HepG2 (cell line): Measurements from ENCODE around the gene PDCD11. TPM values are rescaled to one million over a fixed set of nuclear protein-coding genes. Genes with fewer than 3 reads are reported as not detected.

Source experiments
- ARHGAP35 ChIP-seq: sonication (generic); formaldehyde crosslinking; IDR thresholded peaks from 2 replicates; pipeline ENCODE4 v1.9.0; 2022; ENCODE audit warnings: mild to moderate bottlenecking, inconsistent platforms, moderate library complexity, missing genetic modification reagents, borderline replicate concordance
- ARID2 ChIP-seq: sonication (generic); formaldehyde crosslinking; IDR thresholded peaks from 2 replicates; pipeline ENCODE4 v1.8.1; 2022; ENCODE audit warnings: mild to moderate bottlenecking, missing genetic modification reagents, borderline replicate concordance
- ASH2L ChIP-seq: fragments of 300-600, 200-600 bp; sonication (generic); IDR thresholded peaks from 2 replicates; pipeline ENCODE4 v1.7.0; 2017; ENCODE audit warnings: low read depth, mild to moderate bottlenecking, moderate library complexity, mixed read lengths, low read length; ENCODE audit not compliant: insufficient read length
- EED ChIP-seq: sonication (generic); formaldehyde crosslinking; IDR thresholded peaks from 2 replicates; pipeline ENCODE4 v1.5.0; 2020; ENCODE audit warnings: mild to moderate bottlenecking, missing genetic modification reagents
- ERF ChIP-seq: IDR thresholded peaks from 2 replicates; pipeline ENCODE4 v1.6.1; 2018; ENCODE audit warnings: missing biosample characterization, missing genetic modification reagents
- GTF2F1 ChIP-seq: fragments of 150-350 bp; IDR thresholded peaks from 2 replicates; pipeline ENCODE4 v1.6.1; 2014; ENCODE audit warnings: low read length
- HNRNPH1 ChIP-seq: fragments of 200-400 bp; formaldehyde crosslinking; optimal IDR thresholded peaks from 2 replicates; pipeline ENCODE3; 2017; ENCODE audit warnings: mild to moderate bottlenecking, low read depth, low read length
- ISL2 ChIP-seq: sonication (generic); formaldehyde crosslinking; IDR thresholded peaks from 2 replicates; pipeline ENCODE4 v1.5.0; 2020; ENCODE audit warnings: missing genetic modification reagents
- KAT7 ChIP-seq: IDR thresholded peaks from 2 replicates; pipeline ENCODE4 v1.6.1; 2018; ENCODE audit warnings: borderline replicate concordance, missing compliant biosample characterization
- PAX8 ChIP-seq: sonication (generic); formaldehyde crosslinking; IDR thresholded peaks from 2 replicates; pipeline ENCODE4 v1.8.0; 2022; ENCODE audit warnings: mild to moderate bottlenecking, missing genetic modification reagents, borderline replicate concordance
- POLR2AphosphoS5 ChIP-seq: IDR thresholded peaks from 2 replicates; pipeline ENCODE4 v1.6.1; 2012; ENCODE audit warnings: low read depth, low read length
- ZBTB7B ChIP-seq: sonication (generic); formaldehyde crosslinking; IDR thresholded peaks from 2 replicates; pipeline ENCODE4 v1.4.0; 2020; ENCODE audit warnings: missing genetic modification reagents
- ZFP36L2 ChIP-seq: sonication (generic); formaldehyde crosslinking; IDR thresholded peaks from 2 replicates; pipeline ENCODE4 v1.4.0; 2020; ENCODE audit warnings: missing genetic modification reagents
- ZKSCAN1 ChIP-seq: fragments of 150-350 bp; IDR thresholded peaks from 2 replicates; pipeline ENCODE4 v1.6.1; 2014; ENCODE audit warnings: low read length
- ZKSCAN5 ChIP-seq: sonication (generic); formaldehyde crosslinking; IDR thresholded peaks from 2 replicates; pipeline ENCODE4 v1.5.1; 2020; ENCODE audit warnings: mild to moderate bottlenecking, missing genetic modification reagents
- ZNF205 ChIP-seq: IDR thresholded peaks from 2 replicates; pipeline ENCODE4 v1.6.1; 2018; ENCODE audit warnings: missing biosample characterization, missing genetic modification reagents
- ZNF234 ChIP-seq: sonication (generic); formaldehyde crosslinking; conservative IDR thresholded peaks from 2 replicates; pipeline ENCODE4 v1.5.1; 2020; ENCODE audit warnings: mild to moderate bottlenecking, missing genetic modification reagents
- ZNF337 ChIP-seq: sonication (generic); formaldehyde crosslinking; IDR thresholded peaks from 2 replicates; pipeline ENCODE4 v1.5.1; 2020; ENCODE audit warnings: missing genetic modification reagents, low read depth, mild to moderate bottlenecking, borderline replicate concordance
- ZNF34 ChIP-seq: sonication (generic); formaldehyde crosslinking; IDR thresholded peaks from 2 replicates; pipeline ENCODE4 v1.4.0; 2020; ENCODE audit warnings: mild to moderate bottlenecking, missing genetic modification reagents, borderline replicate concordance
- ZNF672 ChIP-seq: sonication (generic); formaldehyde crosslinking; IDR thresholded peaks from 2 replicates; pipeline ENCODE4 v1.8.1; 2022; ENCODE audit warnings: missing genetic modification reagents
- polyA plus RNA-seq, 8 experiments: library from polyadenylated mRNA; depleted of rRNA in 3 of 8; stranded (reverse) in 7 of 8; unstranded in 1 of 8; fragments of >200 nt; fragmentation: Illumina TruSeq in 4 of 8; extraction: Trizol in 4 of 8; gene quantifications; 2 replicates each; pipeline versions ENCODE4 v1.2.1 to v1.2.3, GENCODE V29; 2011 to 2016; ENCODE audit warnings: low read depth in 4 of 8, missing spikeins in 1 of 8, mixed read lengths in 1 of 8; ENCODE audit not compliant: insufficient read depth in 1 of 8
- total RNA-seq, 5 experiments: library from RNA; depleted of rRNA; stranded (reverse); fragments of >200 nt; fragmentation: Illumina TruSeq; extraction: Trizol; gene quantifications; 2 replicates each; pipeline ENCODE4 v1.2.3, GENCODE V29; 2016; ENCODE audit warnings: low read depth in 1 of 5
- TF ChIP-seq, protein P1 (sequence below): sonication (generic); formaldehyde crosslinking; IDR thresholded peaks from 2 replicates; pipeline ENCODE4 v1.4.0; 2020; ENCODE audit warnings: missing genetic modification reagents, borderline replicate concordance
- TF ChIP-seq, protein P2 (sequence below): sonication (generic); formaldehyde crosslinking; IDR thresholded peaks from 2 replicates; pipeline ENCODE4 v1.5.1; 2020; ENCODE audit warnings: missing genetic modification reagents, mild to moderate bottlenecking, borderline replicate concordance
- TF ChIP-seq, protein P3 (sequence below): sonication (generic); formaldehyde crosslinking; IDR thresholded peaks from 2 replicates; pipeline ENCODE4 v1.4.0; 2020; ENCODE audit warnings: missing genetic modification reagents, mild to moderate bottlenecking, borderline replicate concordance

PDCD11 gene
- total and polyA plus RNA-seq, 2 of the 13 experiments (the other 11 are each of a cell fraction or from before 2014, with no cell fraction given) = 12.8 to 52.8 TPM

- TF ChIP-seq ZNF205 (CRISPR knock-in tag) (no peak), GTF2F1 (no peak), ISL2 (CRISPR knock-in tag) (peak; percentile 22; the same call in 1 of the 2 replicates), ARHGAP35 (no peak), PAX8 (CRISPR knock-in tag) (peak; percentile 60; the same call in 1 of the 2 replicates), KAT7 (CRISPR knock-in tag) (peak; percentile 83), ZNF337 (no peak), ZFP36L2 (CRISPR knock-in tag) (no peak), POLR2AphosphoS5 (peak; percentile 65), ERF (CRISPR knock-in tag) (peak; percentile 67; the same call in 1 of the 2 replicates), HNRNPH1 (no peak), ZNF672 (CRISPR knock-in tag) (no peak), ZNF234 (CRISPR knock-in tag) (0 out of 2 replicates have a peak, but pooled peaks have one; percentile 32), ZKSCAN1 (no peak), EED (CRISPR knock-in tag) (peak; percentile 52; the same call in 1 of the 2 replicates), ZBTB7B (peak; percentile 42; the same call in 1 of the 2 replicates), ZKSCAN5 (CRISPR knock-in tag) (no peak), ZNF34 (CRISPR knock-in tag) (no peak; the same call in 1 of the 2 replicates), ARID2 (CRISPR knock-in tag) (no peak), ASH2L (peak; percentile 74)
- TF ChIP-seq, protein P1, sequence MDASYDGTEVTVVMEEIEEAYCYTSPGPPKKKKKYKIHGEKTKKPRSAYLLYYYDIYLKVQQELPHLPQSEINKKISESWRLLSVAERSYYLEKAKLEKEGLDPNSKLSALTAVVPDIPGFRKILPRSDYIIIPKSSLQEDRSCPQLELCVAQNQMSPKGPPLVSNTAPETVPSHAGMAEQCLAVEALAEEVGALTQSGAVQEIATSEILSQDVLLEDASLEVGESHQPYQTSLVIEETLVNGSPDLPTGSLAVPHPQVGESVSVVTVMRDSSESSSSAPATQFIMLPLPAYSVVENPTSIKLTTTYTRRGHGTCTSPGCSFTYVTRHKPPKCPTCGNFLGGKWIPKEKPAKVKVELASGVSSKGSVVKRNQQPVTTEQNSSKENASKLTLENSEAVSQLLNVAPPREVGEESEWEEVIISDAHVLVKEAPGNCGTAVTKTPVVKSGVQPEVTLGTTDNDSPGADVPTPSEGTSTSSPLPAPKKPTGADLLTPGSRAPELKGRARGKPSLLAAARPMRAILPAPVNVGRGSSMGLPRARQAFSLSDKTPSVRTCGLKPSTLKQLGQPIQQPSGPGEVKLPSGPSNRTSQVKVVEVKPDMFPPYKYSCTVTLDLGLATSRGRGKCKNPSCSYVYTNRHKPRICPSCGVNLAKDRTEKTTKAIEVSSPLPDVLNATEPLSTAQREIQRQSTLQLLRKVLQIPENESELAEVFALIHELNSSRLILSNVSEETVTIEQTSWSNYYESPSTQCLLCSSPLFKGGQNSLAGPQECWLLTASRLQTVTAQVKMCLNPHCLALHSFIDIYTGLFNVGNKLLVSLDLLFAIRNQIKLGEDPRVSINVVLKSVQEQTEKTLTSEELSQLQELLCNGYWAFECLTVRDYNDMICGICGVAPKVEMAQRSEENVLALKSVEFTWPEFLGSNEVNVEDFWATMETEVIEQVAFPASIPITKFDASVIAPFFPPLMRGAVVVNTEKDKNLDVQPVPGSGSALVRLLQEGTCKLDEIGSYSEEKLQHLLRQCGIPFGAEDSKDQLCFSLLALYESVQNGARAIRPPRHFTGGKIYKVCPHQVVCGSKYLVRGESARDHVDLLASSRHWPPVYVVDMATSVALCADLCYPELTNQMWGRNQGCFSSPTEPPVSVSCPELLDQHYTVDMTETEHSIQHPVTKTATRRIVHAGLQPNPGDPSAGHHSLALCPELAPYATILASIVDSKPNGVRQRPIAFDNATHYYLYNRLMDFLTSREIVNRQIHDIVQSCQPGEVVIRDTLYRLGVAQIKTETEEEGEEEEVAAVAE = no peak
- TF ChIP-seq, protein P2, sequence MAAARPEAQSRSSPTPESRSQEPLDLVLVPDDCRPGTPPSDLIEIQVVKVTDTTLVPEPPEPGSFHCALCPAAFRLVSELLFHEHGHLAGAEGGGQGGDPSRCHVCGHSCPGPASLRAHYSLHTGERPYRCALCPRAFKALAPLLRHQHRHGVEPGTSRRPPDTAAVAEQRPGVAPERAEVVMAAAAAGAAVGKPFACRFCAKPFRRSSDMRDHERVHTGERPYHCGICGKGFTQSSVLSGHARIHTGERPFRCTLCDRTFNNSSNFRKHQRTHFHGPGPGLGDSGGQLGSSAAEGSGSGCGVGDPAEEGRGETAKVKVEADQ (CRISPR knock-in tag) = peak; percentile 46; the same call in 1 of the 2 replicates
- TF ChIP-seq, protein P3, sequence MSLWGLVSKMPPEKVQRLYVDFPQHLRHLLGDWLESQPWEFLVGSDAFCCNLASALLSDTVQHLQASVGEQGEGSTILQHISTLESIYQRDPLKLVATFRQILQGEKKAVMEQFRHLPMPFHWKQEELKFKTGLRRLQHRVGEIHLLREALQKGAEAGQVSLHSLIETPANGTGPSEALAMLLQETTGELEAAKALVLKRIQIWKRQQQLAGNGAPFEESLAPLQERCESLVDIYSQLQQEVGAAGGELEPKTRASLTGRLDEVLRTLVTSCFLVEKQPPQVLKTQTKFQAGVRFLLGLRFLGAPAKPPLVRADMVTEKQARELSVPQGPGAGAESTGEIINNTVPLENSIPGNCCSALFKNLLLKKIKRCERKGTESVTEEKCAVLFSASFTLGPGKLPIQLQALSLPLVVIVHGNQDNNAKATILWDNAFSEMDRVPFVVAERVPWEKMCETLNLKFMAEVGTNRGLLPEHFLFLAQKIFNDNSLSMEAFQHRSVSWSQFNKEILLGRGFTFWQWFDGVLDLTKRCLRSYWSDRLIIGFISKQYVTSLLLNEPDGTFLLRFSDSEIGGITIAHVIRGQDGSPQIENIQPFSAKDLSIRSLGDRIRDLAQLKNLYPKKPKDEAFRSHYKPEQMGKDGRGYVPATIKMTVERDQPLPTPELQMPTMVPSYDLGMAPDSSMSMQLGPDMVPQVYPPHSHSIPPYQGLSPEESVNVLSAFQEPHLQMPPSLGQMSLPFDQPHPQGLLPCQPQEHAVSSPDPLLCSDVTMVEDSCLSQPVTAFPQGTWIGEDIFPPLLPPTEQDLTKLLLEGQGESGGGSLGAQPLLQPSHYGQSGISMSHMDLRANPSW (CRISPR knock-in tag) = no peak
Measured at GRCh38 chr10:103350517-103351260, 45.7 kb upstream of the PDCD11 start, which contains the start of gene PCGF6 (continued).
